ENCODE results near the gene MSH5.
"Not testable (repeated sequence)": the region's sequence is repeated elsewhere in the genome, so short reads cannot be mapped to it uniquely, and the experiment has no call there.

The MSH5 gene

DNA sequence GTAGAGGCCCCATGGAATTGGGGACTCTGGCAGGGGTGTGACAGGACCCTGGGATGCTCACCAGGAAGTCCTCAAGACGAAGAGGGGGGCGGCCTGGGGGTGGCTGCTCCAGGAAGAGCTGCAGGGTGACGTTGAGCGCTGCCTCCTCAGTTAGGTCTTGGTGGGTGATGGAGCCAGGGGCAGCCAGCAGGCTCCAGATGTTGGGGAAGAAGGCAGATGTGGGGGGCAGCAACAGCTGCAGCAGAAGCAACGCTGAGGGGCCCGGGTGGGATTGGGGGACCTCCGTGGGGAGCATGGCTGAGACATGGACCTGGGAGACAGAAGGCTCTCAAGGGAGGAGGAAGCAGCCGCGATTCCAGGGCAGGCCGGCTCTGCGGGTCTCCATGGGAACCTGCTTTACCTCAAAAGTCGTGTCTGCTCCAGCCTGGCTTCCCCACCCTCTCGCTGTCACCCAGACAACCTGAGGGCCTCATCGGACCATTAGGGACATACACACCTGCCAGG is 36.7 kb downstream of the MSH5 start:
- in situ Hi-C loops (cut with HindIII; ENCODE audit: low sequenced_read_pairs) = no loop called here

GRCh38 chr6:31776989-31777666 is 37.3 kb downstream of the MSH5 start, which contains the start of gene VWA7:
Gene VWA7 (minus strand): TSS chr6:31777328. CDS start chr6:31776779, 549 bp downstream.
- in situ Hi-C loops (cut with HindIII; ENCODE audit: low sequenced_read_pairs) = no loop called here

- in situ Hi-C loops (cut with HindIII; ENCODE audit: low sequenced_read_pairs) = no loop called here
Measured at GRCh38 chr6:31777667-31778050, 37.9 kb downstream of the MSH5 start.

DNA sequence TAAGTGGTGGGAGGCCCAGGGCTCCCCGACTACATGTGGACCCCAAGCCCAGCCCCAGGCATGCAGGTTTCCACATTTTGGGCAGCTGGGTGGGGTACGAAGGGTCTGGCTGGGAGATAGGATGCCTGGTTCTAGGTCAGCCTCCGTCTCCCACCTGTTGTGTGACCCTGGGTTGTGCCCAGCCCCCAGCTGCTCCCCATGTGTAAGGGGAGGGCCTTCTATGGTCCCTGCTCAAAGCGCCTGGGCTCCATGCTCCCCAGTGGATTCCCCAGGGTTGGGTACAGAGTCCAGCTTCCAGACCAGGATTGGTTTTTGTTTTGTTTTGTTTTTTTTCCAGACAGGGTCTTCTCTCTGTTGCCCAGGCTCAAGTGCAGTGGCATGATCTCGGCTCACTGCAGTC is 38.4 kb downstream of the MSH5 start:
- in situ Hi-C loops (cut with HindIII; ENCODE audit: low sequenced_read_pairs) = no loop called here

DNA sequence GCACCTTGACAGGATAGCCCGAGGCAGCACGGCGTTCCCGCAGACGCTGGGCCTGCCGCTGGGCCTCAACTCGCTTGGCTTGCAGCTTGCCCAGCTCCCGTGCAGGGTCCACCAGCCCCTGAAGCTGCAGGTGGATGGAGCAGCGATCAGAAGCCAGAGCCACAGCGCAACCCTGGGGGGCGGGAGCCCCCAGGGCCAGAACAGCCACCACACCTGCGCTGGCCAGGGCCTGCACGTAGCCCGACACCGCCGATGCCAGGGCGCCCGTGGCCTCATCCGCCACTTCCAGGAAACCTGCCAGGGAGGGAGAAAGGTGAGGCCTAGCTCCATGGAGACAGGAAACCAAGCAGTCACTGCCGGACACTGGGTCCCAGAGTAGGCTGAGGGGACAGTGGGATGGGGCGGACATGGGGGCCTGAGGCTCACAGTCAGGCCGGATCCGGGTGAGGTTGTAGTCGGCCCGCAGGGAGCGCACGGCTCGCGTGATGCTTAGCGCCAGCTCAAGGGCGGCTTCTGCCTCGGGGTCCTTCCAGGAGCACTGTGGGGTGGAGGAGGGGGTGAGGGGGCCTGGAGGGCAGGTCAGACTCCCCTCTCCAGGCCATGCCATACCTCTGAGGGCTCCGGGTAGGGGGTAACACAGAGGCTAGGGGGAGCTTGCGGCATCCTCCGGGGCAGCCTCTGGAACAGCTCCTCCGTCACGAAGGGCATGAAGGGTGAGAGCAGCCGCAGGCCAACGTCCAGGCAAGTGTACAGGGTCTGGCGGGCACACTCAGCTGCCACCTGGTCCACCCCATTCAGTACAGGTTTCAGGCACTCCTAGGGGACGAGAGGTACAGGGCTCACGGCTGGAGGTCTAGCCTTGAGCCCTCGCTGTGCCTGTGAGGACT is 39.4 kb downstream of the MSH5 start:
- in situ Hi-C loops (cut with HindIII; ENCODE audit: low sequenced_read_pairs) = no loop called here

DNA sequence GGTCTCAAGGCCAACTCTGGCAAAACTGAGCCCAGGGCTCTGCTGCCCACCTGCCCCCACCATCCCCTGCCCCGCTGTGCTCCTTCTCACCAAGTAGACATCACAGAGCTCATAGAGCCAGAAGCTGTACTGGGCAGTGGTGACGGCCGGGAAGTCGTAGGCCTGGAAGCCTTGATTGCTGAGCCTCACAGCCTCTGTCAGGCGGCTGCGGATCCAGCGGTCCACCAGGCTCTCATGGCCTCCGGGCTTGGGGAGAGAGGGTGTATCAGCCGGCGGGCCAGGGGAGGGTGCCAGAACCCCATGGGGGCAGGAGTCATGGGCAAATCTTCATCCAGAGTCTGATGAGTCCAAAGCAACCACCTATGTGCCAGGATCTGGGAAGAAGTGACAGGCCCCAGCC is 40.1 kb downstream of the MSH5 start:
- in situ Hi-C loops (cut with HindIII; ENCODE audit: low sequenced_read_pairs) = no loop called here

- in situ Hi-C loops (cut with HindIII; ENCODE audit: low sequenced_read_pairs) = no loop called here
Measured at GRCh38 chr6:31780507-31781243, 40.9 kb downstream of the MSH5 start.

- in situ Hi-C loops (cut with HindIII; ENCODE audit: low sequenced_read_pairs) = no loop called here
Measured at GRCh38 chr6:31781244-31782125, 41.7 kb downstream of the MSH5 start.

DNA sequence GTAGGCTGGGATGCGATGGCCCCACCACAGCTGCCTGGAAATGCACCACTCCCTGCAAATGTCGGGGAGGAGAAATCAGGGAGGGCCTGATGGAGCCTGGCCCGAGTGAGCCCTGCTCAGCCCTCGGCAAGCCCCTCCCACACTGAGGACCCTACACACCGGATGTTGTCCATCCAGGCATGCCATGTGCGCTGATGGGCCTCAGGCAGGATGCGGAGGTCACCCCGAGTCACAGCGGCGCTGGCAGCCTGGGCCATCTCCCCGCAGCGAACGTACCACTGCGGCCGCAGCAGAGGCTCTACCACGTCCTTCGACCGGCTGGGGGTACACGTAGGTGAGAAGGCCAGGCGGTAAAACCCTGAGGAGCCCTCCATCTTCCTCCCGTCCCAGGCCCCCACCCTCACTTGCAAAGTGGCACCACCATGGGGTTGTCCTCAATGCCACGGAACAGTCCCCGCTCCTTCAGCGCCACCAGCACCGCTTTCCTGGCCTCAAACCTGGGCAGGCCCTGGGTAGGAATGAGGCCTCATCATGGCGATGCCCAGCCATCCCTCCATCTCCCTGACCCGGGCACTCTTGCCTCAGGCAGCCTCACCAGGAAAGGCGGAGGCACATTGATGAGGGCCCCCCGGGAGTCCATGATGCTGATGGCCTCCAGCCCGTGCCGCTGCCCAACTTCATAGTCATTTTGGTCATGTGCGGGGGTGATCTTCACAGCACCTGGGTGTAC is 42.5 kb downstream of the MSH5 start:
- in situ Hi-C loops (cut with HindIII; ENCODE audit: low sequenced_read_pairs) = no loop called here

GRCh38 chr6:31784098-31784925 is 44.5 kb downstream of the MSH5 start:
- in situ Hi-C loops (cut with HindIII; ENCODE audit: low sequenced_read_pairs) = no loop called here

GRCh38 chr6:31785475-31785874 is 45.7 kb downstream of the MSH5 start:
- in situ Hi-C loops (cut with HindIII; ENCODE audit: low sequenced_read_pairs) = no loop called here

DNA sequence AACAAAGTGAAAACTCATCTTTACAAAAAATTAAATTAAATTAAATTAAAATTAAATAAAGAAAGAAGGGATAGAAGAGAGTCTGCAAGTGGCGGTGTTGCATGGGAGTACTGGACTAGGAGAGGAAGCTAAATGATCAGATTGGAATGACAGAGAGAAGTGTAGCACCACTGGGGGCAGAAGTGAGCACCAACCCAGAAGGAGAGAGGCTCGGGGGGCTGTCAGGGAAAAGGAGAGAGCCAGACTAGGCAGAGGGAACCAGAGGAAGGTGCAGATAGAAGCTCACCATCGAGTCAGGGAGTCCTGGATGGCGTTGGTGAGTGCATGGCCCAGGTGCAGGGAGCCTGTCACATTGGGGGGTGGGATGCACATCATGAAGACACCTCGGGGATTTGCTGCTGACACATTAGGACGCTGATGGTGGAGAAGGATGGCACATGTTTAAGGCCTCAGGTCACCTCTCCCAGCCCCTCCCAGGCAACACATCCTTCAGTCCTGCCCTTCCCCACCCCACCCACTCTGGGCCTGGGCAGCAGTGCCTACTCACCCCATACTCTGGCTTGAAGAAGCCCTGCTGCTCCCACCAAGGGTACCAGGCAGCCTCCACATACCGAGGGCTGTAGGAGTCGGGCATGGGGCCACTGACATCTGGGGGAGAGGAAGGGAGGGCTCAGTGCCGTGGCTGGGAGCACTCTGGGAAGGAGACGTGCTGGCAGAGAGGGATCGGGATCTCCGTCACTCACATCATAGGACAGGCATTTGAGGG is 51.7 kb downstream of the MSH5 start:
- in situ Hi-C loops (cut with HindIII; ENCODE audit: low sequenced_read_pairs) = no loop called here

DNA sequence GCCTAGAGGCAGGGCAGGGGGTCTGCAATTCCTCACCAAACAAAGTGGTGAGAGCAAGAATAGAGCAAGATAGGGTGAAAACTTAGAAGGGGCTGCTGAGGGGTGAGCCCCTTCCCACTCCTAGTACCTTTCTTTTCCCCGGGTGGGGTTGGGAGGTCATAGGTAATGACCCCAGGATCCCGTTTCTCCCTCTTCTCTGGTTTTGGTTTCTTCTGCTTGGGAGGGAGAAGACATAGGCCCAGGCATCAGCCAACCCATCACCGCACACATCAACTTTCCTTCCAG is 52.2 kb downstream of the MSH5 start:
- in situ Hi-C loops (cut with HindIII; ENCODE audit: low sequenced_read_pairs) = no loop called here

- in situ Hi-C loops (cut with HindIII; ENCODE audit: low sequenced_read_pairs) = no loop called here
Measured at GRCh38 chr6:31792761-31793171, 53.0 kb downstream of the MSH5 start.

GRCh38 chr6:31793927-31794245 is 54.1 kb downstream of the MSH5 start:
- in situ Hi-C loops (cut with HindIII; ENCODE audit: low sequenced_read_pairs) = not testable (repeated sequence)

- in situ Hi-C loops (cut with HindIII; ENCODE audit: low sequenced_read_pairs) = no loop called here
Measured at GRCh38 chr6:31794294-31794865, 54.6 kb downstream of the MSH5 start.

DNA sequence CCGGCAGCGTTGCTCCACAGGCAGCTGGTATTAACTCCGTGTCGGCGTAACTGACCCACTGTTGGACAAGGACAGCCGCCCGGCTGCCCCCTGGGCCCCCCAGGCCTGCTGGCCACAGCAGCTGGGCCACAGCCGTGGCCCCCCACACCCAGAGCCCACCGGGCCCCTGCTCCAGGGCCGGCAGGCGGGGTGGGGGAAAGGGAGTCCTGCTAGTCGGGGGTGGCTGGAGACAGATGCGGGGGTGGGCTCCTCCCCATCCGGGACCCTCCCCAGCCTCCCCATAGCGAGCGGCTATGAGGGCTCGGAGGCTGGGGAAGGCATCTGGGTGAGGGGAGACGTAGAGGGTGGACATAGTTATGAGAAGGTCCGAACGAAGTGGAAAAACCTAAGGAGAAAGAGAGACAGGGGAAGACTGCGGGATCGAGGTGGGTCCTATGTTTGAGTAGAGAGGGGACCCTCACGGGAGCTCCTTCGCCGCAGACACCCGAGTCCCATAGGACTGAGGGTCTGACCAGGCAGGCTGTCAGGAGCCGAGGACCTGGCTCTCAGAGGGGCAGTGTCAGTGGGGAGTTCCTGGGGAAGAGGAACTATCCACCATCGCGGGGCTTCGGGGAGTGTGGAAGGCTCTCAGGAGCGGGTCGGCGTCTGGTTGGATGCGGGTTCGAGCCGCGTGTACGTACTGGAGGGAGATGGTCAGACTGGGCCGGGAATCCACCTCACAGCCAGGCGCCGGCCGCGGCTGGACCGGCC is 55.2 kb downstream of the MSH5 start:
- in situ Hi-C loops (cut with HindIII; ENCODE audit: low sequenced_read_pairs) = no loop called here

All from DLD1 (cell line).